DOHH2 (cell line): ENCODE data around the gene ARHGAP4.

Experiments
- H3F3A ChIP-seq: fragments of 200-600 bp; sonication (generic), shearing (Covaris generic); 2 replicates; pipeline ENCODE4 v1.6.0; 2016; ENCODE audit warnings: antibody characterized with exemption, mild to moderate bottlenecking; ENCODE audit not compliant: control insufficient read depth, insufficient read depth
- H3K27ac ChIP-seq: fragments of 200-600 bp; sonication (generic); 2 replicates; pipeline ENCODE4 v1.5.1; 2014; ENCODE audit warnings: low read depth, mild to moderate bottlenecking, low read length, moderate library complexity
- H3K27me3 ChIP-seq: fragments of 200-600 bp; sonication (generic); 2 replicates; pipeline ENCODE4 v1.6.1; 2014; ENCODE audit warnings: mild to moderate bottlenecking, low read length, mixed read lengths; ENCODE audit not compliant: control insufficient read depth
- H3K36me3 ChIP-seq: fragments of 200-600 bp; sonication (generic); 2 replicates; pipeline ENCODE4 v1.6.1; 2014; ENCODE audit warnings: mild to moderate bottlenecking, low read length, moderate library complexity, mixed read lengths; ENCODE audit not compliant: control insufficient read depth
- H3K4me1 ChIP-seq: fragments of 200-600 bp; sonication (generic); 2 replicates; pipeline ENCODE4 v1.6.1; 2014; ENCODE audit warnings: mild to moderate bottlenecking, low read length, mixed read lengths; ENCODE audit not compliant: control insufficient read depth
- H3K4me2 ChIP-seq: fragments of 200-600 bp; sonication (generic); 2 replicates; pipeline ENCODE4 v1.6.0; 2014; ENCODE audit warnings: mild to moderate bottlenecking, low read length, moderate library complexity
- H3K4me3 ChIP-seq: fragments of 200-600 bp; sonication (generic); 2 replicates; pipeline ENCODE4 v1.5.1; 2014; ENCODE audit warnings: mild to moderate bottlenecking, low read length, mixed read lengths
- H3K79me2 ChIP-seq: fragments of 200-600 bp; sonication (generic); 2 replicates; pipeline ENCODE4 v1.6.1; 2014; ENCODE audit warnings: mild to moderate bottlenecking, low read length, mixed read lengths; ENCODE audit not compliant: control insufficient read depth
- H3K9me2 ChIP-seq: fragments of 200-600 bp; sonication (generic); replicated peaks from 2 replicates; pipeline ENCODE4 v1.6.1; 2014; ENCODE audit warnings: mild to moderate bottlenecking, low read length, mixed read lengths; ENCODE audit not compliant: control insufficient read depth
- H3K9me3 ChIP-seq: fragments of 200-600 bp; sonication (generic); 2 replicates; pipeline ENCODE4 v1.6.1; 2014; ENCODE audit warnings: antibody characterized with exemption, low read length, mixed read lengths; ENCODE audit not compliant: control insufficient read depth, insufficient read depth
- H4K20me1 ChIP-seq: fragments of 200-600 bp; sonication (generic); 2 replicates; pipeline ENCODE4 v1.6.0; 2014; ENCODE audit warnings: low read depth, mild to moderate bottlenecking, antibody characterized with exemption, low read length, moderate library complexity; ENCODE audit not compliant: control insufficient read depth, insufficient read depth
- EZH2phosphoT487 ChIP-seq: fragments of 200-600 bp; sonication (generic); IDR thresholded peaks from 2 replicates; pipeline ENCODE4 v1.6.1; 2017; ENCODE audit warnings: borderline replicate concordance, mild to moderate bottlenecking, antibody characterized with exemption, low read length, moderate library complexity, mixed read lengths
- TF ChIP-seq, protein P1 (sequence below): fragments of 200-600 bp; sonication (generic); IDR thresholded peaks from one replicate; pipeline ENCODE4 v1.5.1; 2014; ENCODE audit warnings: antibody characterized with exemption, mild to moderate bottlenecking, low read depth, low read length; ENCODE audit not compliant: poor library complexity, severe bottlenecking

The ARHGAP4 gene

DNA sequence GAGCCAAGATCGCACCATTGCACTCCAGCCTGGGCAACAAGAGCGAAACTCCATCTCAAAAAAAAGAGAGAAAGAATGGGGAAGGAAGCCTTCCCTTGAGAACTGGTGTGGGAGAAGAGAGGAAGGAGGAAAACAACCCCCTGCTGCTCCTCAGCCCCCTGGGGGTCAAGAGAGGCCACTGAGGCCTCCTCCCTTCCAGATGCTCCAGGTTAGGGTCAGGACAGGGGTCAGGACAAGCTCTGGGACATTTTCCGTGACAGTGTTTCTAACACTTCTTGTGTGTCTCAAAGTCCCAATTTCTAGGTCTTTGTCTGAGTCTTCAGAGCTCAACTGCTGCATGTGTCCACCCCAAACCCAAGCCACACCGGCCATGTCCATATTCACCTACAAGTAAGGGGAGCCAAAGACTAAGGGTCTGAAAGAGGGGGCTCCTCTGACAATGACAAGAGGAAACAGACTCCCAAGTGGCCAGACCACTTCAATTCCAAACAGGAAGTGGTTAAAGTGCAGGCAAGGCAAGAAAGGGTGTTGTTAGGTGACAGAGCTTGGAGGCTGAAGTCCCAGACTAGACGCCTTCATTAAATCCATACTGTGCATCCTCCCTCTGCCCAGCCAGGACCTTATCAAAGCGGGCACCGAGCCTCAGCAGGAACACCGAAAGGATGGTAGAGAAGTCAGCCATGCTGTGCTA, 48.3 kb downstream of the ARHGAP4 start:
- Histone ChIP-seq H3K4me1 (no peaks in the 10 kb centered on the region), H3K4me2 (no peak overlapping the region)
- no peak for TF ChIP-seq EZH2phosphoT487
- TF ChIP-seq, protein P1, sequence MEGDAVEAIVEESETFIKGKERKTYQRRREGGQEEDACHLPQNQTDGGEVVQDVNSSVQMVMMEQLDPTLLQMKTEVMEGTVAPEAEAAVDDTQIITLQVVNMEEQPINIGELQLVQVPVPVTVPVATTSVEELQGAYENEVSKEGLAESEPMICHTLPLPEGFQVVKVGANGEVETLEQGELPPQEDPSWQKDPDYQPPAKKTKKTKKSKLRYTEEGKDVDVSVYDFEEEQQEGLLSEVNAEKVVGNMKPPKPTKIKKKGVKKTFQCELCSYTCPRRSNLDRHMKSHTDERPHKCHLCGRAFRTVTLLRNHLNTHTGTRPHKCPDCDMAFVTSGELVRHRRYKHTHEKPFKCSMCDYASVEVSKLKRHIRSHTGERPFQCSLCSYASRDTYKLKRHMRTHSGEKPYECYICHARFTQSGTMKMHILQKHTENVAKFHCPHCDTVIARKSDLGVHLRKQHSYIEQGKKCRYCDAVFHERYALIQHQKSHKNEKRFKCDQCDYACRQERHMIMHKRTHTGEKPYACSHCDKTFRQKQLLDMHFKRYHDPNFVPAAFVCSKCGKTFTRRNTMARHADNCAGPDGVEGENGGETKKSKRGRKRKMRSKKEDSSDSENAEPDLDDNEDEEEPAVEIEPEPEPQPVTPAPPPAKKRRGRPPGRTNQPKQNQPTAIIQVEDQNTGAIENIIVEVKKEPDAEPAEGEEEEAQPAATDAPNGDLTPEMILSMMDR: no peak

DNA sequence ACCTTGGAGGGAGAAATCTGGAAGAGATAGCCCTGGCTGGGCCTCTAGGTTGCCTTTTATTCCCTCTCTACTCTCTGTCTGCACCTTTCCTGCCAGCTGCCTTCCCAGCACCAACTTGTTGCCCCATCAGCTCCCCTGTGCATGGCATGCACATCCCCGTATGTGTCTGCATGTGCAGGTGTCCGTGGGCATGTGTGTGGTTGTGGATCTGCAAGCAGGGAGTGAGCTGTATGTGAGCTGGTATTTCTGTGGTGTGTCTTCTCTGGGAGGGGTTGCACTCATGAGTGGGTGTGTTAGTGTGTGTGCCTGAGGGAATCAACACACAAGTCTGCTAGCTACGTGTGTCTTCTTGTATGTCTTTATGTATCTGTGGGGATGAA, 50.0 kb downstream of the ARHGAP4 start:
- Histone ChIP-seq H3F3A (no peaks in the 10 kb centered on the region), H3K27me3 (peaks cover 3% of the 10 kb centered on the region; the same call in 1 of the 2 replicates), H3K79me2 (no peaks in the 10 kb centered on the region), H3K4me3 (no peak overlapping the region), H3K4me1 (no peaks in the 10 kb centered on the region), H3K27ac (no peak overlapping the region), H3K9me3 (no peaks in the 10 kb centered on the region), H4K20me1 (no peaks in the 10 kb centered on the region), H3K36me3 (no peaks in the 10 kb centered on the region), H3K9me2 (no peaks in the 10 kb centered on the region), H3K4me2 (no peak overlapping the region)
- TF ChIP-seq EZH2phosphoT487: no peak
- TF ChIP-seq, protein P1: no peak

More for the DNA sequence above, 48.3 kb downstream of the ARHGAP4 start:
- Histone ChIP-seq H3K9me2 (no peaks in the 10 kb centered on the region), H3K27me3 (peaks cover 3% of the 10 kb centered on the region; the same call in 1 of the 2 replicates), H3F3A (no peaks in the 10 kb centered on the region), H3K9me3 (no peaks in the 10 kb centered on the region), H4K20me1 (no peaks in the 10 kb centered on the region), H3K27ac (no peak overlapping the region), H3K36me3 (no peaks in the 10 kb centered on the region), H3K79me2 (no peaks in the 10 kb centered on the region), H3K4me3 (no peak overlapping the region)

DNA sequence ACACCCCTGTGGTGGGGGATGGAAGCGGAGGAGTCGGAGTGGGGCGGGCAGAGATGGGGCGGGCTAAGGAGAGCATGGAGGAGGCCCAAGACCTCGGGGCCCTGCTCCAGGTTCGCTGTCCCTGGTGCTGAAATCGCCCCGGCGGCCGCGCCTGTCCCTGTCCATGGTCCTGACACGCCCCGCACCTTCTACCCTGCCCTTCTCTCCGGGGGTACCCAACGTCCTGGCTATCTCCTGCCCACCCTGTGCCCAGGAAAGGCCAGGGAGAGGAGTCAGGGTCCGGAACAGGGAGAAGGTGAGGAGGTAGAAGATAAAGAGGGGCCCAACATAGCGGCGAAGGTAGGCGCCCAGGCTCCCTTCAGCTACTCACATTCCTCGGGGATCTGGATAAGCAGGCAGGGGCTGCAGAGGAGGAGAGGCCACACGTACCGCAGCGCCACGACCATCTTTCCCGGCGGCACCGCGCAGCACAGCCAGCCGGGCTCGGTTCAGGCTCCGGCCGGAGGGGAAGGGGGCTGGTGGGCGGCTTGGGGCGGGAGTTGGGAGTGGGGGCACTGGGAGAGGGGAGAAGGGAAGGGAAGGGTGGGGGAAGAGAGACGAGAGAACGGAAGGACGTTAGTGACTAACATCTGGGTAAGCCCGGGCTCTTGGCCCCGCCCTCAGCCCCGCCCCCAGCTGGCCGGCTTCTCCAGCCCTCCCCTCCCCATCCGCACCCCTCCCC, 50.5 kb downstream of the ARHGAP4 start:
- Histone ChIP-seq H3K4me3 (no peak overlapping the region), H3K27ac (no peak overlapping the region)

More for the DNA sequence above, 50.5 kb downstream of the ARHGAP4 start:
- no peaks in the 10 kb centered on the region for H3K4me1 ChIP-seq
- no peak overlapping the region for H3K4me2 ChIP-seq
- no peaks in the 10 kb centered on the region for H3K9me3 ChIP-seq
- no peaks in the 10 kb centered on the region for H3K36me3 ChIP-seq
- TF ChIP-seq, protein P1: no peak
- TF ChIP-seq EZH2phosphoT487: no peak
- H3K9me2 ChIP-seq: no peaks in the 10 kb centered on the region
- no peaks in the 10 kb centered on the region for H3K79me2 ChIP-seq
- H4K20me1 ChIP-seq: no peaks in the 10 kb centered on the region
- no peaks in the 10 kb centered on the region for H3F3A ChIP-seq
- peaks cover 3% of the 10 kb centered on the region; the same call in 1 of the 2 replicates for H3K27me3 ChIP-seq
